HFF-Myc (cell line): Measurements from ENCODE around the gene FUCA1.

Experiments
- DNase-seq: peaks from one replicate; pipeline ENCODE4 v3.0.0-alpha.2; 2011; ENCODE audit warnings: low read depth; ENCODE audit errors: extremely low read depth
- H3K4me3 ChIP-seq: replicated peaks from 2 replicates; pipeline ENCODE4 v1.5.1; 2011; ENCODE audit warnings: low read depth, mild to moderate bottlenecking, control low read depth, low read length
- CTCF ChIP-seq: IDR thresholded peaks from 2 replicates; pipeline ENCODE4 v1.5.1; 2012; ENCODE audit warnings: mild to moderate bottlenecking, low read depth, low read length, control low read depth; ENCODE audit errors: missing control alignments

Gene FUCA1

DNA sequence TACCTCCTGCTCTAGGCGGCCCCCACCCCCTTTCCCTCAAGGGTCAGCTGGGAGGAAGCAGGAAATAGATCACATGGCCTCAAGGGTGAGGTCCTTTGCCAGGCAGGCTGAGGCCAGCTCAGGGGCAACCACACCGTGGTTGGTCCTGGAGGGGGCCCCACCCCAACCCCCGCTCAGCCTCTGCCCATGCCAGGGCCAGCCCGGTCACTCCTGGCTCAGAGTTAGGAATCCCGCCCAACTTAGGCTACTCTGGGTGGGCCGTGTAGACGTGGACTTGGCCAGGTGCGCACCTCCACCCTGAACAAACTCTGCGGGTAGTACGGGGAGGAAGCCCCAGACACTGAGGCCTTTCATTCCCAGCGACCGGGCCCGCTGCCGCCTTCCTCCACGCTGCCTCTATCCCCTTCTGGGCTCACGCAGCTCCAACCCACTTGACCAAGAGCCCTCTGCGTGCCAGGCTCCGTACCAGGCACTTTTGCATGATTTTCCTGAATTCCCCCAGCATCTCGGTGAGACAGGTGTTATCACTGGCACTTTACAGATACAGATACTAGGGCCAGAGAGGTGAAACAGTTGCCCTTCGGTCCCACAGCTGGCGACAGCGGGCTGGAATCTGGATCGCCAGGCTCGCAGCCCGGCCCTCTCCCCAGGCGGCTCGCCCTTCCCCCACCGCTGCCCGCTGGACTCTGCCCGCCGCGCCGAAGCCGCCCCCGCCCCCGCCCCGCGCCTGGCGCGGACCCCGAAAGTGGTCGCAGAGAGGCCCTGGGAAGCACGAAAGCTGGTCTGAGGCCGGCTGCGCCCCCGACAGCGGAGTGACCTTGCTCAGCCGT is 68.3 kb downstream of the FUCA1 start:
- TF ChIP-seq CTCF, result no peak
- H3K4me3 ChIP-seq, result peak overlapping the region; percentile 73
- DNase-seq, result no peak

- peak overlapping the region; percentile 73 for H3K4me3 ChIP-seq
- no peak for DNase-seq
- no peak for TF ChIP-seq CTCF
Measured at GRCh38 chr1:23799255-23799569, 68.9 kb downstream of the FUCA1 start.

DNA sequence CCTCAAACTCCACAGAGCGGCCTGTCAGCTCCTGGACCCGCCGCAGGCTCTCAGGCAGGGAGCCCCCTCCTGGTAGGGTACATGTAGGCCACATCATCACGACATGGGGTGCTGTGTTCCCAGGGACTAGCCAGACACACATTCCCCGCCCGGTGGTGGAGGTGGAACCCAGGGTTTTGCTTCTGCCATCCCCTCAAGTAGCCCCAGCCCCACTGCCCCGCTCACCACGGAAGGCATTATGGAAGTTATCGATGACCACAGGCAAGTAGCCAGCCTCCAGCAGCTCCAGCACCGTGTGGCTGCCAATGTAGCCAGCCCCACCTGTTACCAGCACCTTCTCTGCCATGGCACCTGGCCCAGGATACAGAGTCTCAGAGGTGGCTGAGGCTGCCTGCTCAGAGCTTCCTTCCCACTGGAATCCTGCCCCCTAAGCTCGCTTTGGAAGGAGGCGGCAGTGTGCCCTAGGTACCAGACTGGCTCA is 69.4 kb downstream of the FUCA1 start:
- TF ChIP-seq CTCF, result peak; percentile 19
- no peak for DNase-seq
- peak overlapping the region; percentile 73; the same call in 1 of the 2 replicates for H3K4me3 ChIP-seq

GRCh38 chr1:23797478-23798448 is 70.3 kb downstream of the FUCA1 start:
- no peak for DNase-seq
- H3K4me3 ChIP-seq, result no peak overlapping the region
- TF ChIP-seq CTCF, result no peak

GRCh38 chr1:23796466-23797271 is 71.4 kb downstream of the FUCA1 start:
- DNase-seq, result no peak
- TF ChIP-seq CTCF, result no peak
- H3K4me3 ChIP-seq, result no peak overlapping the region
